Measurements from ENCODE around the gene CAMKK2.
"Not testable (repeated sequence)": the region's sequence is repeated elsewhere in the genome, so short reads cannot be mapped to it uniquely, and the experiment has no call there.

Gene CAMKK2

DNA sequence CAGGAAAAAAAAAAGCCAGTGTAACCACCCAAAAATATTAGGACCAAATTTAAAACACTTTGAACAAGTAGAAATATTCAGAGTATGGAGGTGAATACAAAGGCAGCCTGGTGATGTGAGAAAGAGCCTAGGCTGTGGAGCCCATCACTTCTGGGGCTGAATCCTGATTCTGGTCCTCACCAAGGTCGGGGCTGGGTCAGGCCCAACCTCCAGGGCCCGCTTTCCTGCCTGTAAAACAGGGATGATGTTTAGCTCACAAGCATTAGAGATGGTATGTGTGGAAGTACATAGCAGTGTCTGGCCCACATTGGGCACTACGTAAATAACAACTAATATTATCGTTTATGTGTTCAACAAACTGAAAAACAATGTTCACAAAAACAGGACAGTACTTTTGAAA lies 7.8 kb upstream of the CAMKK2 start:
- TF ChIP-seq, protein P1, sequence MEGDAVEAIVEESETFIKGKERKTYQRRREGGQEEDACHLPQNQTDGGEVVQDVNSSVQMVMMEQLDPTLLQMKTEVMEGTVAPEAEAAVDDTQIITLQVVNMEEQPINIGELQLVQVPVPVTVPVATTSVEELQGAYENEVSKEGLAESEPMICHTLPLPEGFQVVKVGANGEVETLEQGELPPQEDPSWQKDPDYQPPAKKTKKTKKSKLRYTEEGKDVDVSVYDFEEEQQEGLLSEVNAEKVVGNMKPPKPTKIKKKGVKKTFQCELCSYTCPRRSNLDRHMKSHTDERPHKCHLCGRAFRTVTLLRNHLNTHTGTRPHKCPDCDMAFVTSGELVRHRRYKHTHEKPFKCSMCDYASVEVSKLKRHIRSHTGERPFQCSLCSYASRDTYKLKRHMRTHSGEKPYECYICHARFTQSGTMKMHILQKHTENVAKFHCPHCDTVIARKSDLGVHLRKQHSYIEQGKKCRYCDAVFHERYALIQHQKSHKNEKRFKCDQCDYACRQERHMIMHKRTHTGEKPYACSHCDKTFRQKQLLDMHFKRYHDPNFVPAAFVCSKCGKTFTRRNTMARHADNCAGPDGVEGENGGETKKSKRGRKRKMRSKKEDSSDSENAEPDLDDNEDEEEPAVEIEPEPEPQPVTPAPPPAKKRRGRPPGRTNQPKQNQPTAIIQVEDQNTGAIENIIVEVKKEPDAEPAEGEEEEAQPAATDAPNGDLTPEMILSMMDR (IDR thresholded peaks at IDR 0.05; ENCODE audit: insufficient read depth, low read length, poor library complexity, severe bottlenecking): no peak
- no peaks in the 10 kb centered on the region for H3K27me3 ChIP-seq (replicated peaks; ENCODE audit: control insufficient read depth, insufficient read depth, low read length)
- no peak overlapping the region for H3K4me3 ChIP-seq (replicated peaks; ENCODE audit: low read depth, low read length)
- no peak for DNase-seq (ENCODE audit: extremely low read depth, insufficient read length)
- H3K36me3 ChIP-seq (ENCODE audit: control insufficient read depth, insufficient read depth, low read length): peaks cover 4% of the 10 kb centered on the region

DNA sequence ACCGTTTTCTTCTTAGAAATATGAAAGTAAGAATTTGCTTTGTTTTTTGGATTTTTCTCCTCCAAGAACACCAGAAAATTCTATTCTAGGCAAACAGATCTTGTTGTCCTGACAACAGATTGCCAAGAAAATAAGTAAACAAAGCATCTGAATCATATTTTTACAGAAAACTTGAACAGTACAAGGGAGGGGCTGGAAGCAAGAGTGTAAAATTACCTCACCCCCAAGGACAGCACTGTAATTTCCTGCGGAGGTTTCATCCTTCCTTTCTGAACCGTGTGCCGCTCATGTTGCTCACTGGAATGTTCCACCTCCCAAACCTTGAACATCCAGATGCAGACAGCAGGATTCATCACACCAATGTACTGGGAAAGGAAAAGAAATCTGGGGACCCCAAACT lies 5.4 kb upstream of the CAMKK2 start:
- H3K36me3 ChIP-seq (ENCODE audit: control insufficient read depth, insufficient read depth, low read length): no peaks in the 10 kb centered on the region
- H3K27me3 ChIP-seq (replicated peaks; ENCODE audit: control insufficient read depth, insufficient read depth, low read length): no peaks in the 10 kb centered on the region
- no peak for DNase-seq (ENCODE audit: extremely low read depth, insufficient read length)
- TF ChIP-seq, protein P1 (IDR thresholded peaks at IDR 0.05; ENCODE audit: insufficient read depth, low read length, poor library complexity, severe bottlenecking): no peak
- no peak overlapping the region for H3K4me3 ChIP-seq (replicated peaks; ENCODE audit: low read depth, low read length)

DNA sequence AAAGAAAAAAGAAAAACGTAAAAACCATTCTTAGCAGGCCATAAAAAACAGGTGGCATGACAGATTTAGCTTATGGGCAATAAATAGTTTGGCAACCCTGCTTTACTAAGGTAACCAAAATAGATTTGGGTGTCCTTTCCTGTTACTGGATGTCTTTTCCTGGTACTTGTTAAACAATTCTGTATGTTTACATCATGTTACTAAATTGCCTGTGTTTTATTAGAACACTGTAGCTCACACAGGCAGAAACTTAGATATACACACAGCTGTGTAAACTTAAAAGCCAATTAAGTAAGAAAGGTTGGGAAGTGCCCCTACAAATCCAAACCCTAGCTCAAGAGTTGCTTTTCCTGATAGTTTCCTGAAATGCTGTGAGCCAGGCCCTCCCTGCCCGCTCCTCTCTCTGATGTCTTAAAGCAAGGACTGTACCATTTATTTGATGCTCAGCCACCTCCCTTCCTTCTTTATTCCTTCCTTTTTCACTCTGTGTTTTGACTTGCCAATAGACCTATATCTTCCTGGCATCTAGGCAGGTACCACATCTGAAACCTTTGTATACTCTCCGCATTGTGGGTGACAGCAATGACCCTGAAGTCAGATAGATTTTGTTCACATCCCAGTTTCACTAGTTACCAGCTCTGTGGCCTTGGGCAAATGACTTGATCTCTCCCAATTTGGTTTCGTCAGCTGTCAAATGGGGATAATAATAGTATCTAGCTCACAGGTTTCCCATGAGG lies 3.7 kb upstream of the CAMKK2 start:
- Histone ChIP-seq H3K4me3 (replicated peaks; ENCODE audit: low read depth, low read length) (no peak overlapping the region), H3K36me3 (ENCODE audit: control insufficient read depth, insufficient read depth, low read length) (no peaks in the 10 kb centered on the region), H3K27me3 (replicated peaks; ENCODE audit: control insufficient read depth, insufficient read depth, low read length) (no peaks in the 10 kb centered on the region)
- TF ChIP-seq, protein P1 (IDR thresholded peaks at IDR 0.05; ENCODE audit: insufficient read depth, low read length, poor library complexity, severe bottlenecking): no peak
- DNase-seq (ENCODE audit: extremely low read depth, insufficient read length): no peak

DNA sequence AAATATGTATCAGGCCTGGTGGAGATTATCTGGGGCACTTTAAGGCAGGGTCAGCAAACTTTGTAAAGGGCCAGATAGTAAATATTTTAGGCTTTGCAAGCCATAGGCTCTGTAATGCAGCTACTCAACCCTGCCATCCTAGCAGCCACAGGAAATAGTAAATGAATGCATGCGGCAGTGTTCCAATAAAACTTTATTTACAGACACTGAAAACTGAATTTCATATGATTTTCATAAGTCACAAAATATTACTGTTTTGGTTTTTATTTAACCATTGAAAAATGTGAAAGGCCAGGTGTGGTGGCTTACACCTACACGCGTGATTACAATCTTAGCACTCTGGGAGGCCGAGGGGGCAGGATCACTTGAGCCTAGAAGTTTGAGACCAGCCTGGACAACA lies 3.2 kb upstream of the CAMKK2 start:
- no peak for DNase-seq (ENCODE audit: extremely low read depth, insufficient read length)
- TF ChIP-seq, protein P1 (IDR thresholded peaks at IDR 0.05; ENCODE audit: insufficient read depth, low read length, poor library complexity, severe bottlenecking): no peak
- no peak overlapping the region for H3K4me3 ChIP-seq (replicated peaks; ENCODE audit: low read depth, low read length)
- H3K36me3 ChIP-seq (ENCODE audit: control insufficient read depth, insufficient read depth, low read length): no peaks in the 10 kb centered on the region
- no peaks in the 10 kb centered on the region for H3K27me3 ChIP-seq (replicated peaks; ENCODE audit: control insufficient read depth, insufficient read depth, low read length)

DNA sequence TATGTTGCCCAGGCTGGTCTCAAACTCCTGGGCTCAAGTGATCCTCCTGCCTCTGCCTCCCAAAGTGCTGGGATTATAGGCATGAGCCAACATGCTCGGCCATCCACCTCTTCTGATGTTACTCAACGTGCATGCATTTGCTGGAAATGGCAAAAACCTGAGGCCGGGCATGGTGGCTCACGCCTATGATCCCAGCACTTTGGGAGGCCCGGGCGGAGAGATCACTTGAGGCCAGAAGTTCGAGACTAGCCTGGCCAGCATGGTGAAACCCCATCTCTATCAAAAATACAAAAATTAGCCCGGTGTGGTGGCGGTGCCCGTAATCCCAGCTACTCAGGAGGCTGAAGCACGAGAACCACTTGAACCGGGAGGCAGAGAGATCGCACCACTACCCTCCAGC lies 1.9 kb upstream of the CAMKK2 start:
- DNase-seq (ENCODE audit: extremely low read depth, insufficient read length); H3K27me3 ChIP-seq (replicated peaks; ENCODE audit: control insufficient read depth, insufficient read depth, low read length); H3K4me3 ChIP-seq (replicated peaks; ENCODE audit: low read depth, low read length); H3K36me3 ChIP-seq (ENCODE audit: control insufficient read depth, insufficient read depth, low read length): not testable (repeated sequence)

DNA sequence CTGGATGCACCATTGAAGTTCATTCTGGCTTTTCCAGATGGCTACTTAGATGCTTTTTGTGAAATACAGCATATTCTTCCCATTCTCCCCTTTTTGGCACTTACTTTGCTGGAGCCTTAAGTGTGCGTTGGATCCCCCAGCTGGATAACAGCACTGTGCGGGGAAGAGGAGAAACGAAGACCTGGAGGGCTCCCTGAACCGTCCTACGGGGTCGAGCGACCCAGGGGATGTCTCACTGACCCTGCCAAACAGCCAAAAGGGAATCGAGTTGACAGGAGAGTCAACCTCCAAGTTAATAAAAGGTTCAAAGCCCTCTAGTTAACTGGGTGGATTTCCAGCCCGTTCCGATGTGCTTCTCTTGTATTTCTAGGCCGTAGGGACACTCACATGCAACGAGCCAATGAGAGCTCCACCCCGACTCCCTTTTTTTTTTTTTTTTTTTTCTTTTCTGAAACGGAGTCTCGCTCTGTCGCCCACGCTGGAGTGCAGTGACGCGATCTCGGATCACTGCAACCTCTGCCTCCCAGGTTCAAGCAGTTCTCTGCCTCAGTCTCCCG lies 1.0 kb upstream of the CAMKK2 start:
- Histone ChIP-seq H3K4me3 (replicated peaks; ENCODE audit: low read depth, low read length) (peak overlapping the region; percentile 81), H3K36me3 (ENCODE audit: control insufficient read depth, insufficient read depth, low read length) (no peaks in the 10 kb centered on the region), H3K27me3 (replicated peaks; ENCODE audit: control insufficient read depth, insufficient read depth, low read length) (no peaks in the 10 kb centered on the region)
- peak; percentile 44 for DNase-seq (ENCODE audit: extremely low read depth, insufficient read length)
- TF ChIP-seq, protein P1 (IDR thresholded peaks at IDR 0.05; ENCODE audit: insufficient read depth, low read length, poor library complexity, severe bottlenecking): no peak
